ENCODE measurements around the gene CAMK2B. TPM values are rescaled to one million over a fixed set of nuclear protein-coding genes. Genes with fewer than 3 reads are reported as not detected.

Gene CAMK2B
- total RNA-seq, 1 experiment from 2014 or later, result 2.4 TPM

GRCh38 chr7:44167920-44168319 is 157.5 kb downstream of the CAMK2B start:
- peaks cover 5% of the 10 kb centered on the region for H3K9me3 ChIP-seq (replicated peaks)

More at GRCh38 chr7:44167920-44168319, 157.5 kb downstream of the CAMK2B start:
- Histone ChIP-seq H3K27me3 (no peaks in the 10 kb centered on the region), H3K4me3 (no peak overlapping the region), H3K27ac (no peak overlapping the region), H3K36me3 (no peaks in the 10 kb centered on the region), H3K4me1 (peaks cover 19% of the 10 kb centered on the region)
- no peak for DNase-seq

Other genes with a start within 250 kb of the CAMK2B start
- gene POLM, start 243.1 kb downstream of the CAMK2B start, total RNA-seq (2014; rRNA removed; shearing (Covaris generic)), result 7.6 and 7.9 TPM in 2 replicates
- gene AEBP1, start 221.2 kb downstream of the CAMK2B start, total RNA-seq (2014; rRNA removed; shearing (Covaris generic)), result 13.4 and 17.8 TPM in 2 replicates
- 149 and 162 TPM in 2 replicates for gene POLD2, start 202.0 kb downstream of the CAMK2B start, total RNA-seq (2014; rRNA removed; shearing (Covaris generic))
- gene MYL7, start 184.3 kb downstream of the CAMK2B start, total RNA-seq (2014; rRNA removed; shearing (Covaris generic)), result not detected in 2 replicates
- gene GCK, start 136.2 kb downstream of the CAMK2B start, total RNA-seq (2014; rRNA removed; shearing (Covaris generic)), result not detected in 2 replicates
- gene YKT6, start 124.6 kb downstream of the CAMK2B start, total RNA-seq (2014; rRNA removed; shearing (Covaris generic)), result 98.6 and 101 TPM in 2 replicates
- gene NUDCD3, start 165.1 kb upstream of the CAMK2B start, total RNA-seq (2014; rRNA removed; shearing (Covaris generic)), result 57.6 and 60.2 TPM in 2 replicates
- gene NPC1L1, start 215.7 kb upstream of the CAMK2B start, total RNA-seq (2014; rRNA removed; shearing (Covaris generic)), result not detected in 2 replicates
- 88.5 and 90.1 TPM in 2 replicates for gene DDX56, start 248.3 kb upstream of the CAMK2B start, total RNA-seq (2014; rRNA removed; shearing (Covaris generic))

Data from SJCRH30 (cell line).